Ishikawa (cell line): ENCODE results near the gene SRRM1.

Source experiments
- CEBPB ChIP-seq: IDR thresholded peaks from 2 replicates; pipeline ENCODE4 v1.6.1; 2012
- CREB1 ChIP-seq: IDR thresholded peaks from 2 replicates; pipeline ENCODE4 v1.6.1; 2012; ENCODE audit warnings: low read depth
- EGR1 ChIP-seq: IDR thresholded peaks from 2 replicates; pipeline ENCODE4 v1.6.1; 2012
- RAD21 ChIP-seq: IDR thresholded peaks from 2 replicates; pipeline ENCODE4 v1.6.1; 2012; ENCODE audit warnings: low read depth
- TAF1 ChIP-seq: IDR thresholded peaks from 2 replicates; pipeline ENCODE4 v1.6.1; 2012; ENCODE audit warnings: low read depth, mild to moderate bottlenecking

- TF ChIP-seq EGR1 (no peak), TAF1 (no peak), CEBPB (no peak), RAD21 (no peak), CREB1 (no peak)
Measured at GRCh38 chr1:24599265-24599664, 43.8 kb upstream of the SRRM1 start.
